Neuronal stem cell (in vitro differentiated cells): Measurements from ENCODE around the gene SIRPD.

ENCODE experiments used
- DNase-seq: peaks from one replicate; pipeline ENCODE4 v3.0.0-alpha.2; 2013; ENCODE audit warnings: low spot score
- H2AFZ ChIP-seq: one replicate; pipeline ENCODE4 v1.6.1; 2013; ENCODE audit warnings: mild to moderate bottlenecking, low read length, inconsistent platforms
- H2AK5ac ChIP-seq: 2 replicates; pipeline ENCODE4 v1.6.1; 2013; ENCODE audit warnings: low read depth, mild to moderate bottlenecking, inconsistent platforms, low read length, moderate library complexity, mixed read lengths
- H2BK120ac ChIP-seq: 2 replicates; pipeline ENCODE4 v1.6.1; 2013; ENCODE audit warnings: low read depth, mild to moderate bottlenecking, inconsistent platforms, low read length, moderate library complexity, mixed read lengths
- H2BK12ac ChIP-seq: one replicate; pipeline ENCODE4 v1.6.1; 2013; ENCODE audit warnings: low read length, inconsistent platforms
- H2BK15ac ChIP-seq: 2 replicates; pipeline ENCODE4 v1.6.1; 2013; ENCODE audit warnings: mild to moderate bottlenecking, low read length, inconsistent platforms, mixed read lengths
- H2BK5ac ChIP-seq: one replicate; pipeline ENCODE4 v1.6.1; 2013; ENCODE audit warnings: inconsistent platforms, mild to moderate bottlenecking, low read length, moderate library complexity
- H3K14ac ChIP-seq: one replicate; pipeline ENCODE4 v1.6.1; 2013; ENCODE audit warnings: low read length, inconsistent platforms
- H3K18ac ChIP-seq: 2 replicates; pipeline ENCODE4 v1.6.1; 2013; ENCODE audit warnings: low read length, inconsistent platforms
- H3K23ac ChIP-seq: 2 replicates; pipeline ENCODE4 v1.6.1; 2013; ENCODE audit warnings: low read depth, mild to moderate bottlenecking, mixed read lengths, low read length, inconsistent platforms; ENCODE audit not compliant: poor library complexity
- H3K27ac ChIP-seq: replicated peaks from 3 replicates; pipeline ENCODE4 v1.5.1; 2013; ENCODE audit warnings: low read length, inconsistent platforms
- H3K27me3 ChIP-seq, 3 experiments: 2 replicates each; pipeline ENCODE4 v1.6.1; 2013; ENCODE audit warnings: low read length in 3 of 3, mild to moderate bottlenecking in 2 of 3, inconsistent platforms in 1 of 3, low read depth in 1 of 3, mixed read lengths in 1 of 3, moderate library complexity in 1 of 3; ENCODE audit not compliant: control insufficient read depth in 3 of 3, insufficient read depth in 3 of 3
- H3K36me3 ChIP-seq, 2 donors: replicated peaks in 1 of 2; 2 replicates each; pipeline ENCODE4 v1.6.1; 2013; ENCODE audit warnings: low read length in 2 of 2; ENCODE audit not compliant: control insufficient read depth in 2 of 2, insufficient read depth in 2 of 2
- H3K4ac ChIP-seq: 2 replicates; pipeline ENCODE4 v1.6.1; 2013; ENCODE audit warnings: inconsistent platforms, mild to moderate bottlenecking, low read length, moderate library complexity
- H3K4me1 ChIP-seq, 2 donors: 1 replicate in 1 of 2; 2 replicates in 1 of 2; pipeline ENCODE4 v1.6.1; 2013; ENCODE audit warnings: low read length in 2 of 2, low read depth in 1 of 2; ENCODE audit not compliant: control insufficient read depth in 2 of 2, insufficient read depth in 1 of 2
- H3K4me2 ChIP-seq: one replicate; pipeline ENCODE4 v1.6.1; 2013; ENCODE audit warnings: mild to moderate bottlenecking, low read length, inconsistent platforms; ENCODE audit not compliant: insufficient read depth, poor library complexity, severe bottlenecking
- H3K4me3 ChIP-seq, 2 donors: 2 replicates each; pipeline ENCODE4 v1.5.1; 2013; ENCODE audit warnings: low read length in 2 of 2, mild to moderate bottlenecking in 2 of 2, inconsistent platforms in 1 of 2, moderate library complexity in 1 of 2
- H3K79me1 ChIP-seq: one replicate; pipeline ENCODE4 v1.6.1; 2013; ENCODE audit warnings: low read depth, mild to moderate bottlenecking, inconsistent platforms, low read length, moderate library complexity
- H3K9ac ChIP-seq: one replicate; pipeline ENCODE4 v1.6.1; 2013; ENCODE audit warnings: mild to moderate bottlenecking, low read depth, low read length, inconsistent platforms; ENCODE audit not compliant: poor library complexity
- H3K9me3 ChIP-seq, 2 donors: replicated peaks in 1 of 2; 2 replicates each; pipeline versions ENCODE3 to v1.6.1; 2013; ENCODE audit warnings: low read length in 2 of 2, mild to moderate bottlenecking in 2 of 2, inconsistent platforms in 1 of 2, low read depth in 1 of 2, mixed read lengths in 1 of 2, moderate library complexity in 1 of 2; ENCODE audit not compliant: control insufficient read depth in 2 of 2, insufficient read depth in 1 of 2
- H4K8ac ChIP-seq: one replicate; pipeline ENCODE4 v1.6.1; 2013; ENCODE audit warnings: low read depth, mild to moderate bottlenecking, inconsistent platforms, low read length, moderate library complexity
- H4K91ac ChIP-seq: one replicate; pipeline ENCODE4 v1.6.1; 2013; ENCODE audit warnings: low read length, low read depth, mild to moderate bottlenecking, inconsistent platforms; ENCODE audit not compliant: poor library complexity
- WGBS, 2 donors: extraction: QIAGEN DNeasy Blood & Tissue Kit; methylation state at CpG; one replicate each; pipeline ENCODE4 v1.1.7; 2013; ENCODE audit warnings: missing lambda C conversion rate in 2 of 2, mixed read lengths in 1 of 2; ENCODE audit not compliant: insufficient read length in 2 of 2, insufficient replicate concordance in 1 of 2; ENCODE audit errors: extremely low coverage in 2 of 2; 5-methylcytosine and 5-hydroxymethylcytosine counted together

SIRPD gene

GRCh38 chr20:1535420-1536175, 21.9 kb downstream of the SIRPD start:
- no CpG with 5 or more reads among the region's 5 CpGs for WGBS, 2 donors

GRCh38 chr20:1534526-1534925, 23.0 kb downstream of the SIRPD start:
- Histone ChIP-seq H4K91ac (no peak overlapping the region), H2BK120ac (no peak overlapping the region), H2BK5ac (no peak overlapping the region), H3K27me3 (peaks cover 0 to 7% (median 0%) of the 10 kb centered on the region in 3 experiments), H3K27ac (no peak overlapping the region), H3K9me3 (no peaks in the 10 kb centered on the region), H3K18ac (no peak overlapping the region), H3K4ac (no peak overlapping the region), H2AK5ac (no peak overlapping the region), H3K79me1 (no peaks in the 10 kb centered on the region), H4K8ac (no peak overlapping the region), H2AFZ (no peak overlapping the region), H2BK12ac (no peak overlapping the region), H3K36me3 (no peaks in the 10 kb centered on the region), H3K4me1 (no peaks in the 10 kb centered on the region), H3K4me3 (no peak overlapping the region), H3K23ac (no peak overlapping the region), H2BK15ac (no peak overlapping the region), H3K14ac (no peak overlapping the region), H3K4me2 (no peak overlapping the region), H3K9ac (no peak overlapping the region)
- DNase-seq: no peak
- WGBS, 2 donors: no CpG with 5 or more reads among the region's 5 CpGs

More at GRCh38 chr20:1535420-1536175, 21.9 kb downstream of the SIRPD start:
- Histone ChIP-seq H2BK12ac (no peak overlapping the region), H3K27me3 (peaks cover 0 to 7% (median 0%) of the 10 kb centered on the region in 3 experiments), H3K9me3 (no peaks in the 10 kb centered on the region), H3K23ac (no peak overlapping the region), H4K8ac (no peak overlapping the region), H2BK5ac (no peak overlapping the region), H3K79me1 (no peaks in the 10 kb centered on the region), H3K9ac (no peak overlapping the region), H3K4me2 (no peak overlapping the region), H3K14ac (no peak overlapping the region), H4K91ac (no peak overlapping the region), H3K18ac (no peak overlapping the region), H3K4me1 (no peaks in the 10 kb centered on the region), H3K4ac (no peak overlapping the region), H2AFZ (no peak overlapping the region), H3K27ac (no peak overlapping the region), H2BK15ac (no peak overlapping the region), H2BK120ac (no peak overlapping the region), H3K36me3 (no peaks in the 10 kb centered on the region), H3K4me3 (peak overlapping the region in 1 of 2 donors; percentile 40), H2AK5ac (no peak overlapping the region)
- no peak for DNase-seq

- no peak overlapping the region for H2BK120ac ChIP-seq
- H2BK5ac ChIP-seq: no peak overlapping the region
- no peak overlapping the region for H3K4me2 ChIP-seq
- H3K9me3 ChIP-seq: no peaks in the 10 kb centered on the region
- H3K23ac ChIP-seq: no peak overlapping the region
- H2AK5ac ChIP-seq: no peak overlapping the region
- H3K18ac ChIP-seq: no peak overlapping the region
- H3K4ac ChIP-seq: no peak overlapping the region
- H3K27me3 ChIP-seq: peaks cover 0 to 7% (median 0%) of the 10 kb centered on the region in 3 experiments
- H3K27ac ChIP-seq: no peak overlapping the region
- H3K36me3 ChIP-seq: no peaks in the 10 kb centered on the region
- no CpG with 5 or more reads among the region's 4 CpGs for WGBS, 2 donors
- no peak overlapping the region for H2BK12ac ChIP-seq
- H2BK15ac ChIP-seq: no peak overlapping the region
- no peak overlapping the region for H2AFZ ChIP-seq
- no peak overlapping the region for H3K4me3 ChIP-seq
- H3K4me1 ChIP-seq: no peaks in the 10 kb centered on the region
- H3K79me1 ChIP-seq: no peaks in the 10 kb centered on the region
- no peak overlapping the region for H4K91ac ChIP-seq
- no peak overlapping the region for H3K9ac ChIP-seq
- no peak overlapping the region for H3K14ac ChIP-seq
- DNase-seq: no peak
- H4K8ac ChIP-seq: no peak overlapping the region
Measured at GRCh38 chr20:1533059-1533458, 24.4 kb downstream of the SIRPD start.

- no peak overlapping the region for H2BK5ac ChIP-seq
- no peak overlapping the region for H3K14ac ChIP-seq
- DNase-seq: no peak
- no peak overlapping the region for H3K4ac ChIP-seq
- H4K91ac ChIP-seq: no peak overlapping the region
- H2BK15ac ChIP-seq: no peak overlapping the region
- peaks cover 0 to 2% (median 0%) of the 10 kb centered on the region in 3 experiments for H3K27me3 ChIP-seq
- H2AK5ac ChIP-seq: no peak overlapping the region
- H2BK120ac ChIP-seq: no peak overlapping the region
- no peaks in the 10 kb centered on the region for H3K36me3 ChIP-seq
- no peak overlapping the region for H3K27ac ChIP-seq
- no peak overlapping the region for H3K4me3 ChIP-seq
- no peaks in the 10 kb centered on the region for H3K79me1 ChIP-seq
- H4K8ac ChIP-seq: no peak overlapping the region
- peaks cover 0 to 2% of the 10 kb centered on the region in 2 donors for H3K9me3 ChIP-seq
- no peak overlapping the region for H3K18ac ChIP-seq
- H3K4me2 ChIP-seq: no peak overlapping the region
- no peak overlapping the region for H3K9ac ChIP-seq
- H3K4me1 ChIP-seq: no peaks in the 10 kb centered on the region
- no CpG with 5 or more reads among the region's 1 CpG for WGBS, 2 donors
- H2AFZ ChIP-seq: no peak overlapping the region
- no peak overlapping the region for H3K23ac ChIP-seq
- no peak overlapping the region for H2BK12ac ChIP-seq
Measured at GRCh38 chr20:1528811-1529210, 28.7 kb downstream of the SIRPD start.
